Measurements from ENCODE around the gene C1QTNF8. TPM values are rescaled to one million over a fixed set of nuclear protein-coding genes. Genes with fewer than 3 reads are reported as not detected.

C1QTNF8 gene
- total RNA-seq, 1 experiment from 2014 or later: not detected

DNA sequence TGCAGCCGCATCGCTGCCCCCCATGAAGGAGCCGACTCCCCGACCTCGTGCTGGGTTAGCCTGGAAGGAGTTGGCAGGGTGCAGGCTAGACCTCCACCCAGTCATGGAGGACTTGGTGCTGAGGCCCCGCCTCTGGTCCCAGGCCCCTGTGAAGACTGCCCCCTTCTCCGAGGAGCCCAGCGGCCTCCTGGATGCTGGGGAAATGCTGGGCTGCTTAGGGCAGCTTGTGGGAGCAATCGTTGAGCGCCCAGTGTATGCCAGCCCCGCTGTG is 21.7 kb downstream of the C1QTNF8 start:
- ChIA-PET POLR2A (ENCODE audit: unreplicated experiment) (no interaction called here), CTCF (no interaction called here)
- H3F3A ChIP-seq (ENCODE audit: insufficient read depth, low read depth): no peaks in the 10 kb centered on the region
- intact Hi-C loops (cut with micrococcal nuclease; ENCODE audit: unreplicated experiment): no loop called here
- no peak overlapping the region for H2AFZ ChIP-seq
- no peak overlapping the region for H3K4me3 ChIP-seq
- H3K79me2 ChIP-seq (ENCODE audit: low read depth): no peaks in the 10 kb centered on the region
- DNase-seq: no peak
- no peaks in the 10 kb centered on the region for H3K9me3 ChIP-seq (ENCODE audit: insufficient read depth, low read depth)
- no peaks in the 10 kb centered on the region for H3K9me2 ChIP-seq (ENCODE audit: insufficient read depth)
- peaks cover 37% of the 10 kb centered on the region for H3K27me3 ChIP-seq (ENCODE audit: insufficient read depth, low read depth)
- no TSS peak for BruUV-seq (replicated peaks)
- H3K4me1 ChIP-seq (replicated peaks; ENCODE audit: insufficient read depth): peaks cover 9% of the 10 kb centered on the region; the same call in 1 of the 2 replicates
- H3K27ac ChIP-seq: no peak overlapping the region
- no peak overlapping the region for H3K4me2 ChIP-seq
- TF ChIP-seq, protein P1, sequence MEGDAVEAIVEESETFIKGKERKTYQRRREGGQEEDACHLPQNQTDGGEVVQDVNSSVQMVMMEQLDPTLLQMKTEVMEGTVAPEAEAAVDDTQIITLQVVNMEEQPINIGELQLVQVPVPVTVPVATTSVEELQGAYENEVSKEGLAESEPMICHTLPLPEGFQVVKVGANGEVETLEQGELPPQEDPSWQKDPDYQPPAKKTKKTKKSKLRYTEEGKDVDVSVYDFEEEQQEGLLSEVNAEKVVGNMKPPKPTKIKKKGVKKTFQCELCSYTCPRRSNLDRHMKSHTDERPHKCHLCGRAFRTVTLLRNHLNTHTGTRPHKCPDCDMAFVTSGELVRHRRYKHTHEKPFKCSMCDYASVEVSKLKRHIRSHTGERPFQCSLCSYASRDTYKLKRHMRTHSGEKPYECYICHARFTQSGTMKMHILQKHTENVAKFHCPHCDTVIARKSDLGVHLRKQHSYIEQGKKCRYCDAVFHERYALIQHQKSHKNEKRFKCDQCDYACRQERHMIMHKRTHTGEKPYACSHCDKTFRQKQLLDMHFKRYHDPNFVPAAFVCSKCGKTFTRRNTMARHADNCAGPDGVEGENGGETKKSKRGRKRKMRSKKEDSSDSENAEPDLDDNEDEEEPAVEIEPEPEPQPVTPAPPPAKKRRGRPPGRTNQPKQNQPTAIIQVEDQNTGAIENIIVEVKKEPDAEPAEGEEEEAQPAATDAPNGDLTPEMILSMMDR (conservative IDR thresholded peaks at IDR 0.05): no peak
- TF ChIP-seq EZH2 (IDR thresholded peaks at IDR 0.05; ENCODE audit: low read depth): no peak
- H4K20me1 ChIP-seq (ENCODE audit: insufficient read depth): no peaks in the 10 kb centered on the region
- no peaks in the 10 kb centered on the region for H3K36me3 ChIP-seq (ENCODE audit: low read depth)

- CTCF ChIA-PET: no interaction called here
- Histone ChIP-seq H2AFZ (no peak overlapping the region), H3K4me3 (no peak overlapping the region), H3F3A (ENCODE audit: insufficient read depth, low read depth) (no peaks in the 10 kb centered on the region), H3K9me3 (ENCODE audit: insufficient read depth, low read depth) (no peaks in the 10 kb centered on the region), H3K4me2 (no peak overlapping the region), H3K79me2 (ENCODE audit: low read depth) (no peaks in the 10 kb centered on the region), H4K20me1 (ENCODE audit: insufficient read depth) (no peaks in the 10 kb centered on the region; the same call in 1 of the 2 replicates), H3K27me3 (ENCODE audit: insufficient read depth, low read depth) (peaks cover 37% of the 10 kb centered on the region), H3K36me3 (ENCODE audit: low read depth) (no peaks in the 10 kb centered on the region), H3K9me2 (ENCODE audit: insufficient read depth) (no peaks in the 10 kb centered on the region), H3K4me1 (replicated peaks; ENCODE audit: insufficient read depth) (peaks cover 7% of the 10 kb centered on the region; the same call in 1 of the 2 replicates), H3K27ac (no peak overlapping the region)
- POLR2A ChIA-PET (ENCODE audit: unreplicated experiment): no interaction called here
- no TSS peak for BruUV-seq (replicated peaks)
- TF ChIP-seq, protein P1 (conservative IDR thresholded peaks at IDR 0.05): peak; percentile 32
- no peak for TF ChIP-seq EZH2 (IDR thresholded peaks at IDR 0.05; ENCODE audit: low read depth)
- intact Hi-C loops (cut with micrococcal nuclease; ENCODE audit: unreplicated experiment): no loop called here
- DNase-seq: no peak
These were observed 22.3 kb downstream of the C1QTNF8 start for GRCh38 chr16:1073566-1074378.

DNA sequence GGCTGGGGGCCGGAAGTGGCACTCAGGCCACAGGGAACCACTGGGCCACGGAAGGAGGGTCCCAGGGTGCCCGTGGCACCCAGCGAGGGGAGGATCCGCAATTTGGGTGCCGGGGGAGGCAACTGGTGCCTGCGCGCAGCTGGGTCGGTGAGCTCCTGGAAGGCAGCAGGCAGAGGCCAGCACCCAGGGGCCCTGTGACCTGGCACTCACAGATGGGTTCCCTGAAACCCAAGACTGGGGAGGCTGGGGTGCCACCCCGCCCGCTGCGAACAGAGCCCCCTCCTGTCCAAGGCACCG is 22.8 kb downstream of the C1QTNF8 start:
- Histone ChIP-seq H3K79me2 (ENCODE audit: low read depth) (no peaks in the 10 kb centered on the region), H3F3A (ENCODE audit: insufficient read depth, low read depth) (no peaks in the 10 kb centered on the region), H3K27ac (no peak overlapping the region), H2AFZ (no peak overlapping the region), H3K9me2 (ENCODE audit: insufficient read depth) (no peaks in the 10 kb centered on the region), H3K36me3 (ENCODE audit: low read depth) (no peaks in the 10 kb centered on the region), H3K9me3 (ENCODE audit: insufficient read depth, low read depth) (no peaks in the 10 kb centered on the region), H3K4me2 (no peak overlapping the region), H3K4me1 (replicated peaks; ENCODE audit: insufficient read depth) (peaks cover 1% of the 10 kb centered on the region; the same call in 1 of the 2 replicates), H4K20me1 (ENCODE audit: insufficient read depth) (no peaks in the 10 kb centered on the region; the same call in 1 of the 2 replicates), H3K4me3 (no peak overlapping the region), H3K27me3 (ENCODE audit: insufficient read depth, low read depth) (peaks cover 37% of the 10 kb centered on the region)
- intact Hi-C loops (cut with micrococcal nuclease; ENCODE audit: unreplicated experiment): no loop called here
- TF ChIP-seq, protein P1 (conservative IDR thresholded peaks at IDR 0.05): no peak
- no peak for TF ChIP-seq EZH2 (IDR thresholded peaks at IDR 0.05; ENCODE audit: low read depth)
- no peak for DNase-seq
- no TSS peak for BruUV-seq (replicated peaks)
- ChIA-PET POLR2A (ENCODE audit: unreplicated experiment) (no interaction called here), CTCF (no interaction called here)

Data from PC-9 (cell line).